ENCODE data around the gene PAM.

The PAM gene

DNA sequence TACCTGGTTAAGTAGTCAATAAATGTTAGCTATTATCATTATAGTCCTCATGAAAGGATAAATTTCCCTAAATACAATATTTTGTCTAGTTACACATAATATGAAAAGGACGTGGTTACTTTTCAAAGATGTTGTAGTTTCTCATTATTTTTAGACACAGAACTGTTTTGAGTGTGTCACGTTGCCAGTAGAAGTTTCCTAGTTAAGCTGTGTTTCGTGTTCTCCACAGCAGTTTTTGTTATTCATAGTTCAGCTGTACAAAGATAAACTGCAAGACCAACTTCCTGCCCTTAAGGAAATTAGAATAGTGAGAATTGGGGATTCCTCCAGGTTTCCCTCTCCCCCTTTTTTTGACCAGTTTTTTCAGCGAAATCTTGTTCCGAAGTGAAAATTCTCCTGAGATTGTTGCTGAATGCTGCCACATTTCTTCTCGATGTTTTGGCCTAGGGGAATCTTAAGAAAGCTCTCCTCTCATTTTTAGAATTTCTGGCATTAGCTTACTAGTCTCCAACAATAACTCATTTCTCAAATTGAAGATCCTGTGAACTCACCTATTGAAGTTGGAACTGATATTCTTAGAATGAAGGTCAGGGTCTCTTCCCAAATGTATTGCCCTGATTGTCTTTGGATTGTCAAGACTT, 176.1 kb downstream of the PAM start:
- TF ChIP-seq, protein P1, sequence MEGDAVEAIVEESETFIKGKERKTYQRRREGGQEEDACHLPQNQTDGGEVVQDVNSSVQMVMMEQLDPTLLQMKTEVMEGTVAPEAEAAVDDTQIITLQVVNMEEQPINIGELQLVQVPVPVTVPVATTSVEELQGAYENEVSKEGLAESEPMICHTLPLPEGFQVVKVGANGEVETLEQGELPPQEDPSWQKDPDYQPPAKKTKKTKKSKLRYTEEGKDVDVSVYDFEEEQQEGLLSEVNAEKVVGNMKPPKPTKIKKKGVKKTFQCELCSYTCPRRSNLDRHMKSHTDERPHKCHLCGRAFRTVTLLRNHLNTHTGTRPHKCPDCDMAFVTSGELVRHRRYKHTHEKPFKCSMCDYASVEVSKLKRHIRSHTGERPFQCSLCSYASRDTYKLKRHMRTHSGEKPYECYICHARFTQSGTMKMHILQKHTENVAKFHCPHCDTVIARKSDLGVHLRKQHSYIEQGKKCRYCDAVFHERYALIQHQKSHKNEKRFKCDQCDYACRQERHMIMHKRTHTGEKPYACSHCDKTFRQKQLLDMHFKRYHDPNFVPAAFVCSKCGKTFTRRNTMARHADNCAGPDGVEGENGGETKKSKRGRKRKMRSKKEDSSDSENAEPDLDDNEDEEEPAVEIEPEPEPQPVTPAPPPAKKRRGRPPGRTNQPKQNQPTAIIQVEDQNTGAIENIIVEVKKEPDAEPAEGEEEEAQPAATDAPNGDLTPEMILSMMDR (IDR thresholded peaks at IDR 0.05; ENCODE audit: insufficient read depth, low read depth, low read length, missing control alignments) = no peak
- DNase-seq (ENCODE audit: low read depth) = no peak
- no peak overlapping the region for H3K4me3 ChIP-seq (ENCODE audit: low read length)

DNA sequence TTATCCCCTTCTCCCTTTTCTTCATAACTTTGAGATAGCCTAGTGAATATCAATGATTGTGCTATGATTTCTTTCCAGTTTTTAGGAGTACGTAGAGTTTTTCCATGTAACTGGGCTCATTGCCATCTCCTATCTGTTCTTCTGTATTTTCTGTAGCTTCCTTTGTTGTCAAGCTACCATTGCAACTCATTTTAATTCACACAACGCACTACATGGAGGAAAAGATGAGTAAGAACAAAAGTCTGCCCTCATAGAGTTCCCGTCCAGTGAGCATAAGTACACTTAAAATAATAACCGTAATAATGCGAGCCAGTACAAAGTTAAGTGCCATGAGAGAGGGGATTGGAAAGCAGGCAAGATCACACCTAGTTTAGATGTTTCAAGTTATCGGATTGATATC, 177.7 kb downstream of the PAM start:
- no peak for DNase-seq (ENCODE audit: low read depth)
- no peak overlapping the region for H3K4me3 ChIP-seq (ENCODE audit: low read length)
- TF ChIP-seq, protein P1 (IDR thresholded peaks at IDR 0.05; ENCODE audit: insufficient read depth, low read depth, low read length, missing control alignments) = no peak

DNA sequence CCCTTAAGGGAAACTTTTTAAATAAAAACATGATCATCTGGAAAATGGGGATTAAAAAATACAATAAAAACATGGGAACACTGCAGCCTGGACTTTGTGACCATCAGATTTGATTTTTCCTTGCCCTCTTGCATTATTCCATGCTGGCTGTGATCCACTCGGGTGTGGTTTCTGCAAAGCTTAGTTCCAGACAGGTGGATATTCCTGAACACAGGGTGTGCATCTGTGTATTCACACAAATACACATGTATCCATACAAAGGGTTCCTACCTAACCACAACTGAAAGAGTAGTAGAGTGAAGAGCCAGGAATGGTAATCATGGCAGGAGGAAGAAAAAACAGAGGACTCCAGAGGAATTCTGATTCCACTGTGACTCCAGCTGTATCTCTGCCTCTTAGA, 178.2 kb downstream of the PAM start:
- no peak for DNase-seq (ENCODE audit: low read depth)
- TF ChIP-seq, protein P1 (IDR thresholded peaks at IDR 0.05; ENCODE audit: insufficient read depth, low read depth, low read length, missing control alignments) = no peak

DNA sequence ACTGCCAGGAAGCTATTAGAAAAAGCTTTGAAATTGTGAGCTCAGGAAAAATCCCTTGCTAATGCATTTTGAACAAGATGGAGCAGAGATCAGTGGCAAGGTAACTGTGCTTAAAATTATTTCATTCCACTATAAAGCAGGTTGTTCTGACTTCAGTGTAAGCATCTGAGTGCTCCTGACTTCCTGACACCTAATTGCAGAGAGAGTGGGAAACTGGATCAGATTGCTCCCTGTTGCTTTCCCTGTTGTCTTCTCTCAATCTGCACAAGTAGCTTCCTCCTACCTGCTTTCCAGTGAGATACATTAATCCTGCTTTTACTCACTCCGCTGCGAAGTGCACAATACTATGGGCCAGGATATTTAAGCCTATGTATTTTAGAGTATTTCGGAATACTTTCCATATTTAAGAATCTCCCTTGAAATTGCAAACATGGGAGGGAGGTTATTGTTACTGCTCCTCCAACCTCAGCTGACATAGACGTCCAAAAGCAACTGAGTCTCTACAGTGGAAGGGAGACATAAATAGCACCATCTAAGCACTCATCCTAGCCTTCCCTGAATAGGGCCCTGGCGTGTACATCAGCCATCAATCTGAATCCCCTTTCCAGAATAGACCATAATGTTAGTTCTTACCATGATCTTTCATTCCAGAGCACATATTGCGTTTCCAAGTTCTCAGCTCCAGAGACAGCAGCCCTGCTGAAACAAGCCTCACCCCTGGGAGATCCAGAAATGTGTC, 178.8 kb downstream of the PAM start:
- DNase-seq (ENCODE audit: low read depth) = no peak
- TF ChIP-seq, protein P1 (IDR thresholded peaks at IDR 0.05; ENCODE audit: insufficient read depth, low read depth, low read length, missing control alignments) = no peak
- H3K4me3 ChIP-seq (ENCODE audit: low read length) = no peak overlapping the region

More for the DNA sequence above, 178.2 kb downstream of the PAM start:
- no peak overlapping the region for H3K4me3 ChIP-seq (ENCODE audit: low read length)

DNA sequence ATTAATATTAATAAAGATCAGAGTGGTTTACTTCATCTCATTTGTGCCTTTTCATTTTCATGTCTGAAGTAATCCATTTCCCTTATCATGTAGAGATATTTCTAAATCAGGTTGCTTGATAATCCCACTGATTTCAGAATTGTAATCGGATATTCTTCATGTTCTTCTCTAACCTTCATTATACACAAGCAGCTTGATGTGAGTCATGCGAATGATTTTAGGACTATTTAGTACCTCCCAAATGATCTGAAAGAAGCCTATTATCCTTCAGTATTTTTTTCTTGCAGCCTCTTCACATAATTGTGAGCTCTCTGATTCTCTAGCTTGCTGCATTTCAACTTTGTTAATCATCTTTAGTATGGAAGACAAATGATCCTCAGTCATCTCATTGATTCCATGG, 182.8 kb downstream of the PAM start:
- no peak overlapping the region for H3K4me3 ChIP-seq (ENCODE audit: low read length)
- DNase-seq (ENCODE audit: low read depth) = no peak
- TF ChIP-seq, protein P1 (IDR thresholded peaks at IDR 0.05; ENCODE audit: insufficient read depth, low read depth, low read length, missing control alignments) = no peak

DNA sequence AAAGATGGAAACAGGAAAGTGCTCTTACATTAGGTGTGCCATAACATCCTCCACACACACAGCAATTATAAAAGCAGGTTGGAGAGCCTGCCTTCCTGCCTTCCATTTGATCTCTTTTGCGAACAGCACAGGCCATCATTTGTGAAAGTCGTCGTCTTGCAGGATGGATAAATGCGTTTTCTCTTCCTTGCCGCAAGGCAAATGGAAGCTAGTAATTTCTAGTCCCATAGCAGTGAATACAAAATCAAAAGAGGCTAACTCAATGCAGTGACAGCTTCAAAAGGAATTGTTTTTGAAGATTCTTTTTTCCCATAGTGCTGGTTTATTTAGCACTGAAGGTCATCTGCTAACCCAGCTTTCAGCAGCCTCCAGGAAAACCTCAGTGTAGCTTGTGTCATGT, 186.0 kb downstream of the PAM start:
- TF ChIP-seq, protein P1 (IDR thresholded peaks at IDR 0.05; ENCODE audit: insufficient read depth, low read depth, low read length, missing control alignments) = no peak
- no peak for DNase-seq (ENCODE audit: low read depth)
- no peak overlapping the region for H3K4me3 ChIP-seq (ENCODE audit: low read length)
